Activated T-cell treated with anti-CD3 and anti-CD28 coated beads, Interleukin-2, amount 50 U/mL, for 24 hours (primary cell): ENCODE measurements around the gene LRIT2.
A peak's percentile ranks its signal among the peaks of the same experiment; 100 is the strongest.

ENCODE experiments used
- DNase-seq: peaks from one replicate; pipeline ENCODE4 v3.0.0-alpha.2; 2020
- H3K27ac Mint-ChIP-seq: 2 replicates; pipeline ENCODE4 v1.8.0; 2020; ENCODE audit warnings: mild to moderate bottlenecking, mixed read lengths
- H3K27me3 Mint-ChIP-seq: 2 replicates; pipeline ENCODE4 v1.8.0; 2020; ENCODE audit warnings: mixed read lengths
- H3K36me3 Mint-ChIP-seq: 2 replicates; pipeline ENCODE4 v1.8.0; 2020; ENCODE audit warnings: low read depth, mixed read lengths
- H3K4me1 Mint-ChIP-seq: 2 replicates; pipeline ENCODE4 v1.8.0; 2020; ENCODE audit warnings: low read depth, mixed read lengths
- H3K4me3 Mint-ChIP-seq: 2 replicates; pipeline ENCODE4 v1.8.0; 2020; ENCODE audit warnings: mild to moderate bottlenecking, moderate library complexity, mixed read lengths
- H3K9me3 Mint-ChIP-seq: 2 replicates; pipeline ENCODE4 v1.8.0; 2020; ENCODE audit warnings: mixed read lengths

LRIT2 gene

DNA sequence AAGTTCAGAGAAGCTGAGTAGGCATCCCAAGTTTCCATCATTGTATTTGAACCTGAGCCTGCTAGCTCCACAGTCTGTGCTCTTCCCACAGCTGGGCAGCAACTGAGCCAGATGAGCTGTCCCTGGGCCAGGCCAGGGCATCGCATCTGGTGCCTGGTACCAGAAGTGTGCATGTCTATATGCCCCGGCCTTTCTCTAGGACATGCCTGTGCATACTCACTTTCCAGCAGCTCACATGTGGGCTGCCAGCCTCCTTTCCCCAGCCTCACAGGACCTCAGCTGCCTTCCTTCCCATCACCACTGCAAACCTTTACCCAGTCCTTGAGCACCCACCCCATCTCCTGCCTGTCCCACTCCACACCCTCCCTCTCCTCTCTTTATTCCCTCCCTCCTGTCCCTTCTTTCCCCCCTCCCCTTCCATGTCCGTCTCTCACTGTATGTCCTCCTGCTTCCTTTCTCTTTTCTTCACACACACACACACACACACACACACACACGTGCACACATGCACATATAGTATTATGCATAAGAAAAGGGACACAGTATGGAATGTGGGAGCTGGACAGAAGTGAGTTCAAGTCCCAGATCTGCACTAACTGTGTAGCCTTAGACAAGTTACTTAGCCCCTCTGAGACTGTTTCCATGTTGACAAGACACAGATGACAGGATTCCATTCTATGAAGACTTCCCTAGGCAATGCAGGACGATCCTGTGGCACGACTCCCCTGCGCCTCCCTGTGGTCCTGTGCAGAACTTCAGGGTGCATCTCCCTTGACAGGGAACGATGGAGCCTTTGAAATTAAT lies 20.1 kb downstream of the LRIT2 start:
- Mint-ChIP-seq H3K27ac (no peak overlapping the region), H3K27me3 (peaks cover 2% of the 10 kb centered on the region), H3K4me1 (no peaks in the 10 kb centered on the region), H3K36me3 (no peaks in the 10 kb centered on the region), H3K9me3 (no peaks in the 10 kb centered on the region), H3K4me3 (no peak overlapping the region)
- DNase-seq = peak; percentile 76

DNA sequence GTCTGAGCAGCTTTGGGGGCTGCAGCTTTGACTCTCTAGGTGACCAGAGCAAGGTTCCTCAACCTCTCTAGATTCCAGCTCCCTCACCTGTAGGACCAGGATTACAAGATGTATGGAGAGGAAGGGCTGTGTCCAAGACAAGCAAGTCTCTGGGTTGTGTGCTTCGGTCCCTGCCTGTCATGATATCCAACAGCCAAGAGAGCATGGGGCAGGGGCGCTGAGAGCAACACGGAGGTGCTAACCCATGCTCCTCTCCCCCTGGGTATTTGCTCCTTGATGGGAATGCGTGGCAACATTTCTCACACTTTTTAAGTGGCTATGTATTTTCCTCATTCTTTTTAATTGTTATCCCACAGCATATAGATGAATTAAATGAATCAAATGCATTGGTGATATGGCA lies 20.7 kb downstream of the LRIT2 start:
- no peak overlapping the region for H3K27ac Mint-ChIP-seq
- no peak for DNase-seq
- no peaks in the 10 kb centered on the region for H3K4me1 Mint-ChIP-seq
- H3K4me3 Mint-ChIP-seq = no peak overlapping the region
- no peaks in the 10 kb centered on the region for H3K36me3 Mint-ChIP-seq
- H3K27me3 Mint-ChIP-seq = peaks cover 2% of the 10 kb centered on the region
- no peaks in the 10 kb centered on the region for H3K9me3 Mint-ChIP-seq

DNA sequence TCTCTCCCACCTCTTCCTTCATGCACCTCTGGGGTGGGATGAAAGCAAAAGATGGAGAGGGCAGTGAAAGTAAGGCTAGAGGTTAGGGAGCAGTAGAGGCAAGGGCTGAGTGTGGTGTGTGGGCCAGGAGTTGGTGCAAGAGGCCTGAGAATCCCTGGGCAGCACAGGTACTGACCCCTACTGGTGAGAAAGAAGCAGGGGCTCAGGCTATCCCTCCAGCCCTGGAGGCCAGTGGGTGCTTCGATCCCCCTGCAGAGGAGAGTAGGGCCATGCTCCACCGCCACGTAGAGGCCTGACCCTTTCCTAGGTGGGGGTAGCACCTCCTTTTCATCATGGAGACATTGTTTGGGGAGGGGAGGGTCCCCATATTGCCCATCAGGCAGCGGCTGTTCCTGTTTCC lies 21.2 kb downstream of the LRIT2 start:
- H3K36me3 Mint-ChIP-seq = no peaks in the 10 kb centered on the region
- no peaks in the 10 kb centered on the region for H3K4me1 Mint-ChIP-seq
- H3K9me3 Mint-ChIP-seq = no peaks in the 10 kb centered on the region
- H3K4me3 Mint-ChIP-seq = no peak overlapping the region
- no peak for DNase-seq
- no peak overlapping the region for H3K27ac Mint-ChIP-seq
- peaks cover 2% of the 10 kb centered on the region for H3K27me3 Mint-ChIP-seq

DNA sequence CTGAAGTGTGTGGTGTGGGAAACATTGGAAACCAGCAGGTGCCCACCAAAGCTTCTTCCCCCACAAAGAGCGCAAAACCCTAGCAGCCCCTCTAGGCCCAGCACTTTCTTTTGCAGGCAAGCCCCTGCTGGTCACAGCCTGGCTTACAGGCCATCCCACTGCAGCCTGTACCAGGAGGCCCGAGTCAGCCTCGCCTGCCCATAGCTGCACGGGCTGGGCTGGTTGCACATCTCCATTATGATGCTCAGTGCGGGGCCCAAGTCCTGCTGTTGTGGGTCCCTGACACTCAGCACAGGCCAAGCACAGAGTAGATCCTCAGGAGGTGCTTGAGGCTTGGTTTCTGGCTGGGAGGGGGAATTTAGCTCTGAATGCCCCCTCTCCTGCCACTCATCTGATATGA lies 23.0 kb downstream of the LRIT2 start:
- Mint-ChIP-seq H3K9me3 (no peaks in the 10 kb centered on the region), H3K36me3 (no peaks in the 10 kb centered on the region), H3K27ac (no peak overlapping the region), H3K27me3 (no peaks in the 10 kb centered on the region), H3K4me1 (no peaks in the 10 kb centered on the region), H3K4me3 (no peak overlapping the region)
- DNase-seq = no peak

DNA sequence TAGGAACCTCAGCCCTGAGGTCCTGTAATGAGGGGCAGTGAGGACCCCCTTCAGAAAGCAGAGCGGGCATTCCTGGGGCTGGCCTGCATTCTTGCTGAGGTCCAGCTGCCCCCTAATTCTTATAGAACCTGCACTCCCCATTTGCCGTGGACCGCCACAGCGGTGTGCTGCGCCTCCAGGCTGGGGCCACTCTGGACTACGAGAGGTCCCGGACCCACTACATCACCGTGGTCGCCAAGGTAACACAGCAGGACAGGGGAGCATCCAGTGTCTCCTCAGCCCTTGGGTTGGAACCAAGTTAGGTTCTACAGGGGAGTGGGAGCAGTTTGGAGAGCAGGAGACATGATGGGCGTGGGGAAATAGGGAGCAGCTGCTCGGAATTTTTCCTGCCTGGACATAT lies 23.7 kb downstream of the LRIT2 start:
- Mint-ChIP-seq H3K4me3 (no peak overlapping the region), H3K4me1 (no peaks in the 10 kb centered on the region), H3K36me3 (no peaks in the 10 kb centered on the region), H3K27ac (no peak overlapping the region), H3K27me3 (peaks cover 6% of the 10 kb centered on the region), H3K9me3 (no peaks in the 10 kb centered on the region)
- DNase-seq = no peak

DNA sequence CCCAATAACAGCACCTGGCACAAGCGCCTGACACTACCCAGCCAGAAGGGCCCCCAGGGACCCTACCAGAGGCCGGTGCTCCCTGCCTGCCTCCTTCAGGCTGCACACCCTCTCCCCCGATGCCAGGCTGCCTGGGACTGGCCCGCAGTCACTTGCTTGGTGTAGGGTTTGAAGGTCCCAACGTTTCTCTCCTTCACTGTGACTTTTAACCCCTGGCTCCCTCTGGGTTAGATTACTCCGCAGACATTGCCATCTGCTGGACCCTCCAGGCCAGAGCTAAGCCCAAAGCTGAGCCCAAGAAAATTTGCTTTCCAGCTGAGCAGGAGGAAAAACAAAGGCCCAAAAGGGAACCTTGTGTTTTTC lies 24.1 kb downstream of the LRIT2 start:
- Mint-ChIP-seq H3K4me1 (no peaks in the 10 kb centered on the region), H3K4me3 (no peak overlapping the region), H3K27me3 (peaks cover 11% of the 10 kb centered on the region), H3K27ac (peak overlapping the region; percentile 42), H3K9me3 (no peaks in the 10 kb centered on the region), H3K36me3 (no peaks in the 10 kb centered on the region)
- no peak for DNase-seq

DNA sequence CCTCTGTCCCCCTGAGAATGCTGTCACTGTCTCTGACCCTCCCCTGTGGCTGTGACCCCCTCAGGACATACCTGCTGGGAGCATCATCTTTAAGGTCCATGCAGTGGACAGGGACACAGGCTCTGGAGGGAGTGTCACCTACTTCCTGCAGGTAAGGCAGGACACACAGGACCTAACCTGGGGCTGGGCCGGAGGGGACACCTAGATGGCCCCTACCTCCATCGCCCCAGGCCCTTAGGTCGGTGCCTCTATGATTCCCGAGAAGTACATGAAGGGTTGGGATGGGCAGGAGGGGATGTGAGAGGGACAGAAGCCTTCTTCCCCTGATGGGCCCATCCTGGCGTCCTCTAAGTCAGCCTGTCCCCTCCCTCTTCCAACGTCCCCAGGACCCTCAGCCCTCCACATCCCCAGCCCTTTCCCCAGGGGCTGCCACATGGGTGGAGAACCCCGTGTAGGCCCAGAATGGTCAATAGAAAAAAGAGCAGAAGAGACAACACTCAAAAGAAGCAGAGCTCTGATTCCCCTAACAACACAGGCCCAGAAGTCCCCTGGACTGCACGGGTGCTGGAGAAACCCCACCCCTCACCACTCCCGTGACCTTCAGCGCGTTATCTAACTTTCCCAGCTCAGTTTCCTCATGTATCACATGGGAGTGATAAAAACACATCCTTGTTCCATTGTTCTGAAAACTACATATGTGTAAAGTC lies 24.7 kb downstream of the LRIT2 start:
- H3K9me3 Mint-ChIP-seq = no peaks in the 10 kb centered on the region
- no peak overlapping the region for H3K4me3 Mint-ChIP-seq
- DNase-seq = no peak
- peaks cover 16% of the 10 kb centered on the region for H3K27me3 Mint-ChIP-seq
- peak overlapping the region; percentile 42 for H3K27ac Mint-ChIP-seq
- H3K36me3 Mint-ChIP-seq = no peaks in the 10 kb centered on the region
- no peaks in the 10 kb centered on the region for H3K4me1 Mint-ChIP-seq

DNA sequence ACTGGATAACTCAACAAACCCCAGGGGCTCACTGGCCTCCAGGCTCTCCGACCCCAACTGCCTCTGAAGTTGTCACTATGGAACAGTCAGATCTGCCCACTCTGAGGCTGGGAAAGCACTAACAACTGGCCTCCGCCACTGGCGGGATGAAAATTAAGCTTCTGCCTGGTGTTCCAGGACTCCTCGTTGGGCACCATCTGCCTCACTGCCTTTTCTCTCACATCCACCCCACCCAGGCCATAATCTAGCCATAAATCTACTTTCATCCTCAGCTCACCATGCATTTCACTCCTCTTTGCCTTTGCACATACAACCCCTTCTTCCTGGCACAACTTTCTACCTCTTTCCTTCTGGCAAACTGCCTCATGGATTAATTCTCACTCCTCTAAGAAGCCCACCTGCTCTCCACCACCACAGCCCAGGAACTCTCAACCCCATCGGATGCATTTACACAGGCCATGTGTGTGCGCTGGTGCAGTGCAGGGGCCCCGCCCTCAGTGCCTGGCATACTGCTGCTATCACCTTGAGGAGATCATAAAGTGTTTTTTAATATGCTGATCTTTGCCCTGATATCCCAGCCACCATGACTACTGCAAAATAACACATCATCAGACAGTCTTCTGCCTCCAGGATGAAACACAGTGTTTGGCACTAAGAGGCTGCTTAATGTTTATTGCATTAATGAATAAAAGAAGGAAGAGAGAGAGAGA lies 27.0 kb downstream of the LRIT2 start:
- Mint-ChIP-seq H3K27me3 (peaks cover 29% of the 10 kb centered on the region), H3K36me3 (no peaks in the 10 kb centered on the region), H3K27ac (no peak overlapping the region)

DNA sequence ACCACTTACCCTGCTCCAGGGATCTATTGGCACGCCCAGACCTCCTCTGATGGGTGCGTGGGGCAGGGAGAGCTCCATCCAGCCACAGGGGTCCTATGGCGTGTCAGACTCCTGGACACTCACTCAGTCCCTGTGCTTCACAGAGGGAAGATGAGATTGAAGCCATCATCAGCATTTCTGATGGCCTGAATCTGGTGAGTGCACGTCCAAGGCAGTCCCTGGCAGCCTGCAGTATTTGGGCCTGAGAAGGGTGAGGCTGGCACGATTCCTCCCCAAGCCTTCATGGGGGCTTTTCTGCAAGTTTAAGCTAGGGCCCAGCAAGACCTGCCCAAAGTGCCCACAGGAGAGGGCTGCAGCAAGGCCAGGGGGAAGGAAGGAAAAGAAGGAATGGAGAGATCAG lies 27.7 kb downstream of the LRIT2 start:
- Mint-ChIP-seq H3K4me1 (peaks cover 4% of the 10 kb centered on the region), H3K36me3 (no peaks in the 10 kb centered on the region), H3K4me3 (no peak overlapping the region), H3K27me3 (peaks cover 36% of the 10 kb centered on the region), H3K27ac (no peak overlapping the region), H3K9me3 (no peaks in the 10 kb centered on the region)
- no peak for DNase-seq

More for the DNA sequence above, 27.0 kb downstream of the LRIT2 start:
- Mint-ChIP-seq H3K4me3 (no peak overlapping the region), H3K4me1 (peaks cover 4% of the 10 kb centered on the region), H3K9me3 (no peaks in the 10 kb centered on the region)
- DNase-seq = no peak

DNA sequence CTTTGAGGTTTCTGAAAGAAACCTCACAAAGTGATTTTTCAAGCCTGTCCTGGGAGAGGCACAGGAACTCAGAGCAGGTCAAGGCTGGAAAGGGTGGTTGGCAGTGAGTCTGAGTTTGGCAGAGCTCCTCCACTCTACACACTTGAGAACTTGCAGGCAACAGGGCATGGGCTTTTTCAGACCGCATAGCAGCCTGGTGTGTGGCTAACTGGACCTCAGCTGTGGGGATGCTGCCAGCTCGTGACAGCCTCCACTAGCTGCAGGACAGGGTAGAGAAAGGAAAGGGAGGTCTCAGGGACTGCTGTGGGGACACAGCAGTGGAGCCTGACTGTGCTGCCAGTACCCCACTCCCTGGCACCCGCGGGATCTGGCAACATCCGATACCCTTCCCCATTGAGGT lies 28.4 kb downstream of the LRIT2 start:
- no peaks in the 10 kb centered on the region for H3K36me3 Mint-ChIP-seq
- DNase-seq = no peak
- no peak overlapping the region for H3K27ac Mint-ChIP-seq
- peaks cover 4% of the 10 kb centered on the region for H3K4me1 Mint-ChIP-seq
- no peaks in the 10 kb centered on the region for H3K9me3 Mint-ChIP-seq
- no peak overlapping the region for H3K4me3 Mint-ChIP-seq
- H3K27me3 Mint-ChIP-seq = peaks cover 36% of the 10 kb centered on the region

DNA sequence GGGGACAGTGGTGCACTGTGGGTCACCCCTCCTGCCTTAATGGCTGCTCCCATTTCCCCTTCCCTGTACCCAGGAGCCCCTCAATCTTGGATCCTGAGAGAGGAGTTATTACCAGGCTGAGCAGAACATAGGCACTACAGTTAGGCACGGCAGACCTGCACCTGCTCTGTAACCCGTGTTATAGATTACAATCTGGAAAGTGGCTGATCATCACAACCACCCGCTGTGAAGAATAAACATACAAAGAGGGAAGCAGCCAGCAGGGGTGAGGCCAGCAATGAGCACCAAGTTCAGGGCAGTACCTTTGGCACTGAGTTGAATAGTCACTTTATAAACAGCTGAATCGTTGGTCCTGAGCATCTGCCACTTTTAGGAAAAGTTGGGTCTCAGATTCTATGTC lies 29.3 kb downstream of the LRIT2 start:
- Mint-ChIP-seq H3K27ac (no peak overlapping the region), H3K36me3 (no peaks in the 10 kb centered on the region), H3K4me1 (peaks cover 9% of the 10 kb centered on the region), H3K4me3 (no peak overlapping the region), H3K27me3 (peaks cover 36% of the 10 kb centered on the region), H3K9me3 (no peaks in the 10 kb centered on the region)
- no peak for DNase-seq

DNA sequence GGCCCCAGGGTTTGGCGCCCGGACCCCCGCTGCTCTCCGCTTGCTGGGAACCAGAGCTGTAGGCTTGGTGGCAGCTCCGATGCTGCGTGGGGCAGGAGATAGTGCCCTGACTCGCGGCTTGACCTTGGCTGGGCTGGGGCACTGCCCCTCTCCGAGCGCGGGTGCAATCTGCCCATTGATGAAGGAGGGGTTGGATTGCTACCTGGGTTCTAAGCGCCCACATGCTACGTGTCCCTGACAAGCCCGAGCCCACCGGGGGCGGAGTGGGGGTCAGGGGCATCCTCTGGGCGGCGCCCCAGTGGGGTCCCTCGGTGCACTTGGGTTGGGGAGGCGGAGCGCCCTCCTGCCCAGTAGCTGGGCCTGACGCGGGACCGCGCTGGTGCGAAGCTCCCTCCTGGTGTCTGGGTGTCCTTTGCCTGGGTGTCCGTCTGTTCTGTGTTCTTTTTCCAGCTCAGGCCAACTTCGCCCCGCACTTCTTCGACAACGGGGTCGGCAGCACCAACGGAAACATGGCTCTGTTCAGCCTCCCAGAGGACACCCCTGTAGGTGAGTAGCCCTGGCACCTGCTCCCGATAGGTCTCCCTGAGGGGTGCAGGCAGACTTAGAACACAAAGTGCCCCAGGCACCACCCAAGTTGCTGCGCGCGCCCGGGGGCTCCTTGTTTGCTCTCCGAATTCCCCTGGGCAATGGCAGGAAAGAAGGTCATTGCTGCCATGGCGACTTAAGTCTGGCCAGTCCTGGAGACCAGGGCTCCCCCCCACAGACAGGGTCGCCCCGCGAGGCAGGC lies 30.1 kb downstream of the LRIT2 start:
- peaks cover 18% of the 10 kb centered on the region for H3K4me1 Mint-ChIP-seq
- H3K27ac Mint-ChIP-seq = no peak overlapping the region
- peaks cover 36% of the 10 kb centered on the region for H3K27me3 Mint-ChIP-seq
- H3K36me3 Mint-ChIP-seq = no peaks in the 10 kb centered on the region
- H3K9me3 Mint-ChIP-seq = no peaks in the 10 kb centered on the region
- no peak for DNase-seq
- H3K4me3 Mint-ChIP-seq = peak overlapping the region; percentile 53

DNA sequence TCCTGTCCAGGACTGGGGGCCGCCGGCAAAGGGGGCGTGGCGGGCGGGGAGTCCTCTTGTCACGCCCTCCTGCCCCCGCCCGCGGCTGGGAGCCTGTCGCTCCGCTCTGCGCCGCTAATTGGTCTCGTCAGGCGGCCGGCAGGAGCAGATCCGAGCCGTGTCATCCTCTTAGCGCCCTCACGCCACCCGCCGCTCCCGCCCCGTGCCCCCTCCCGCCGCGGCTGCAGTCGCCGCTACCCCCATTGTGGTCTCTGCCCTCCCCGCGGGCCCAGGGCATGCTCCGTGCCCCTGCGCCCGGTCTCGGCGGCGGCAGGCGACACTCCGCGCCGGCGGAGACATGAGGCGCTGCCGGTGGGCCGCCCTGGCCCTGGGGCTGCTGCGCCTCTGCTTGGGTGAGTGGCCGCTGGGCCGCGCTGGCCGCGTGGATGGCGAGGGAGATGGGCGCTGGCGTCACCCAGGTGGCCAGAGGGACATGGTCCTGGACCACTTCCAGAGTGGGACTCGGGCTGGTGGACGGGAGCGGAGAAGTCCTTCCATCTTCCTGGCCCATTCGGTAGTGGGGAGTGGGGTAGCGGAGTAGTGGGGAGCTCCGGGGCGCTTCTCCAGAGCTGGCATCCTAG lies 30.8 kb downstream of the LRIT2 start, which contains the start of gene CDHR1:
Gene CDHR1, plus strand, starts transcription at position 114 of the 620 bp plus-strand sequence. Its CDS starts 224 bp downstream, at position 338.
- DNase-seq = peak; percentile 69
- peak within 1 kb of the TSS; percentile 53 for H3K4me3 Mint-ChIP-seq
- peaks cover 18% of the 10 kb centered on the region for H3K4me1 Mint-ChIP-seq
- H3K9me3 Mint-ChIP-seq = no peaks in the 10 kb centered on the region
- H3K27me3 Mint-ChIP-seq = peaks cover 36% of the 10 kb centered on the region
- no peak within 1 kb of the TSS for H3K27ac Mint-ChIP-seq
- no peaks in the 10 kb centered on the region for H3K36me3 Mint-ChIP-seq
